Measurements from ENCODE around the gene PIGO.

GRCh38 chr9:35112257-35113020, 16.0 kb upstream of the PIGO start:
- TF ChIP-seq POLR2AphosphoS5 (IDR thresholded peaks at IDR 0.05; ENCODE audit: low read depth, low read length), result no peak
- TF ChIP-seq POLR2A (IDR thresholded peaks at IDR 0.05; ENCODE audit: low read depth, low read length), result no peak
